B cell (primary cell): Measurements from ENCODE around the gene ROR2. TPM values are rescaled to one million over a fixed set of nuclear protein-coding genes. Genes with fewer than 3 reads are reported as not detected.
"Not testable (repeated sequence)": the region's sequence is repeated elsewhere in the genome, so short reads cannot be mapped to it uniquely, and the experiment has no call there.

ENCODE experiments used
- ATAC-seq: fragments of 200-7000 bp; cut with Tn5 transposase; one replicate; pipeline ENCODE4 v1.10.0; 2021; ENCODE audit warnings: low read depth, mild to moderate bottlenecking, moderate number of reproducible peaks, moderate library complexity
- CTCF ChIA-PET: fragments of 350-600 bp; sonication (Branson Sonifier 250); formaldehyde crosslinking; loops from one replicate; lab custom pipeline; 2021; ENCODE audit warnings: antibody characterized with exemption, inconsistent platforms; lab: Charles Lee
- POLR2A ChIA-PET: fragments of 350-600 bp; sonication (Branson Sonifier 250); formaldehyde crosslinking; loops from one replicate; lab custom pipeline; 2021; ENCODE audit warnings: antibody characterized with exemption; lab: Charles Lee
- DNase-seq: peaks from one replicate; pipeline ENCODE4 v3.0.0; 2013
- H2AFZ ChIP-seq: 2 replicates; pipeline ENCODE4 v1.6.1; 2012; ENCODE audit warnings: mild to moderate bottlenecking, low read depth, low read length; ENCODE audit not compliant: insufficient read depth, poor library complexity, severe bottlenecking
- H3K27ac ChIP-seq, 2 donors: 1 replicate in 1 of 2; 2 replicates in 1 of 2; pipeline ENCODE4 v1.5.1; 2012 to 2013; ENCODE audit warnings: low read length in 2 of 2, mild to moderate bottlenecking in 2 of 2, moderate library complexity in 1 of 2
- H3K27me3 ChIP-seq, 4 experiments: fragments of 200-600 bp in 1 of 4; sonication (generic) in 1 of 4; replicated peaks in 1 of 4; 1 replicate in 2 of 4; 2 replicates in 2 of 4; pipeline versions ENCODE4 v1.6.1 to v1.7.0; 2013 to 2016; ENCODE audit warnings: low read length in 3 of 4, mild to moderate bottlenecking in 2 of 4, mixed read lengths in 1 of 4, moderate library complexity in 1 of 4; ENCODE audit not compliant: insufficient read depth in 4 of 4, control insufficient read depth in 3 of 4; ENCODE audit errors: control extremely low read depth in 1 of 4
- H3K36me3 ChIP-seq, 2 experiments: replicated peaks in 1 of 2; 1 replicate in 1 of 2; 2 replicates in 1 of 2; pipeline versions ENCODE4 v1.6.1 to v1.7.1; 2013; ENCODE audit warnings: low read length in 1 of 2; ENCODE audit not compliant: insufficient read depth in 2 of 2, control insufficient read depth in 1 of 2; ENCODE audit errors: control extremely low read depth in 1 of 2, extremely low read depth in 1 of 2
- H3K4me1 ChIP-seq, 2 donors: fragments of 200-600 bp in 1 of 2; sonication (generic) in 1 of 2; 1 replicate in 1 of 2; 2 replicates in 1 of 2; pipeline versions ENCODE4 v1.5.1 to v1.6.1; 2013 to 2017; ENCODE audit warnings: low read length in 2 of 2; ENCODE audit not compliant: control insufficient read depth in 2 of 2, insufficient read depth in 2 of 2
- H3K4me2 ChIP-seq: replicated peaks from 2 replicates; pipeline ENCODE3; 2012; ENCODE audit warnings: mild to moderate bottlenecking, low read depth, low read length; ENCODE audit not compliant: poor library complexity, severe bottlenecking
- H3K4me3 ChIP-seq, 5 experiments: fragments of 200-600 bp in 1 of 5; sonication (generic) in 1 of 5; 1 replicate in 3 of 5; 2 replicates in 2 of 5; pipeline versions ENCODE4 v1.5.1 to v1.7.0; 2011 to 2016; ENCODE audit warnings: low read length in 4 of 5, mild to moderate bottlenecking in 4 of 5, low read depth in 2 of 5, control low read depth in 1 of 5, moderate library complexity in 1 of 5; ENCODE audit not compliant: insufficient read depth in 1 of 5; ENCODE audit errors: control extremely low read depth in 1 of 5, extremely low read depth in 1 of 5
- H3K79me2 ChIP-seq: fragments of 200-600 bp; sonication (generic); one replicate; pipeline ENCODE4 v1.6.0; 2016; ENCODE audit warnings: low read length; ENCODE audit not compliant: control insufficient read depth, insufficient read depth
- H3K9ac ChIP-seq: fragments of 200-600 bp; sonication (generic); 2 replicates; pipeline ENCODE4 v1.6.1; 2017; ENCODE audit warnings: mild to moderate bottlenecking, low read length, moderate library complexity
- H3K9me3 ChIP-seq, 3 donors: one replicate each; pipeline versions ENCODE4 v1.6.1 to v1.7.1; 2013; ENCODE audit warnings: low read length in 2 of 3; ENCODE audit not compliant: control insufficient read depth in 2 of 3, insufficient read depth in 1 of 3; ENCODE audit errors: control extremely low read depth in 1 of 3
- H4K20me1 ChIP-seq: 2 replicates; pipeline ENCODE4 v1.6.0; 2012; ENCODE audit warnings: mild to moderate bottlenecking, low read length; ENCODE audit not compliant: insufficient read depth, control insufficient read depth, poor library complexity, severe bottlenecking
- H3K27ac Mint-ChIP-seq: one replicate; pipeline ENCODE4 v1.8.0; 2021; ENCODE audit warnings: mixed read lengths
- H3K27me3 Mint-ChIP-seq: one replicate; pipeline ENCODE4 v1.8.0; 2021; ENCODE audit warnings: mixed read lengths
- H3K4me1 Mint-ChIP-seq: one replicate; pipeline ENCODE4 v1.8.0; 2021; ENCODE audit warnings: mixed read lengths
- H3K4me3 Mint-ChIP-seq: one replicate; pipeline ENCODE4 v1.8.0; 2021; ENCODE audit warnings: mixed read lengths
- H3K9me3 Mint-ChIP-seq: one replicate; pipeline ENCODE4 v1.8.0; 2022; ENCODE audit warnings: mixed read lengths; ENCODE audit not compliant: insufficient read depth
- CTCF ChIP-seq: fragments of 200-600 bp; IDR thresholded peaks from one replicate; pipeline ENCODE4 v1.8.0; 2022; ENCODE audit warnings: antibody characterized with exemption, mild to moderate bottlenecking
- EZH2 ChIP-seq: IDR thresholded peaks from 2 replicates; pipeline ENCODE4 v1.6.1; 2012; ENCODE audit warnings: borderline replicate concordance, low read depth, mild to moderate bottlenecking, moderate library complexity, low read length; ENCODE audit not compliant: insufficient read depth, poor library complexity, severe bottlenecking
- WGBS: methylation state at CpG from one replicate; pipeline ENCODE4 v1.1.5; 2013; ENCODE audit warnings: missing lambda C conversion rate; ENCODE audit not compliant: insufficient coverage; 5-methylcytosine and 5-hydroxymethylcytosine counted together
- intact Hi-C: fragments of 100-400 bp; cut with micrococcal nuclease; formaldehyde crosslinking; loops from one replicate; pipeline ENCODE4 v1.10.0; 2022
- polyA plus RNA-seq: library from polyadenylated mRNA; depleted of rRNA; stranded (reverse); fragments of >200 nt; gene quantifications from 2 replicates; pipeline ENCODE4 v1.2.3, GENCODE V29; 2012
- total RNA-seq, 2 donors: library from RNA; stranded (reverse); fragments of 120-200 nt in 1 of 2; gene quantifications; 1 replicate in 1 of 2; 2 replicates in 1 of 2; pipeline versions ENCODE4 v1.2.3 to v1.2.4, GENCODE V29; 2013 to 2022

Gene ROR2
- total and polyA plus RNA-seq, 2 donors (not counting 1 experiment from before 2014, with no cell fraction given): 0.21 to 0.49 TPM

- Histone ChIP-seq H3K4me2 (no peak overlapping the region), H3K36me3 (no peaks in the 10 kb centered on the region), H3K4me3 (no peak overlapping the region), H3K4me1 (peaks cover 0 to 4% of the 10 kb centered on the region in 2 donors), H3K27ac (no peak overlapping the region), H3K9ac (no peak overlapping the region), H4K20me1 (no peaks in the 10 kb centered on the region), H2AFZ (no peak overlapping the region), H3K79me2 (no peaks in the 10 kb centered on the region), H3K9me3 (peaks cover 0 to 7% (median 0%) of the 10 kb centered on the region in 3 donors), H3K27me3 (peaks cover 0 to 7% (median 3%) of the 10 kb centered on the region in 4 experiments)
- DNase-seq: no peak
- Mint-ChIP-seq H3K27ac (no peak overlapping the region), H3K27me3 (peaks cover 21% of the 10 kb centered on the region), H3K4me1 (peaks cover 12% of the 10 kb centered on the region), H3K9me3 (peaks cover 3% of the 10 kb centered on the region), H3K4me3 (no peak overlapping the region)
- TF ChIP-seq EZH2 (no peak), CTCF (no peak)
- ATAC-seq: no peak
- 92% methylated on average over 2 of the region's 2 CpGs for WGBS
- intact Hi-C loops: no loop called here
- ChIA-PET CTCF (no interaction called here), POLR2A (no interaction called here)
These were observed 309.6 kb downstream of the ROR2 start for GRCh38 chr9:91640428-91640827.

- Mint-ChIP-seq H3K27me3 (peaks cover 25% of the 10 kb centered on the region), H3K27ac (no peak overlapping the region), H3K4me3 (no peak overlapping the region), H3K4me1 (peaks cover 11% of the 10 kb centered on the region), H3K9me3 (peaks cover 3% of the 10 kb centered on the region)
- Histone ChIP-seq H3K4me3 (no peak overlapping the region), H3K4me2 (no peak overlapping the region), H3K36me3 (no peaks in the 10 kb centered on the region), H3K9ac (no peak overlapping the region), H4K20me1 (no peaks in the 10 kb centered on the region), H2AFZ (no peak overlapping the region), H3K4me1 (peaks cover 0 to 4% of the 10 kb centered on the region in 2 donors), H3K9me3 (peaks cover 0 to 7% (median 0%) of the 10 kb centered on the region in 3 donors), H3K27me3 (peaks cover 0 to 11% (median 4%) of the 10 kb centered on the region in 4 experiments), H3K27ac (no peak overlapping the region), H3K79me2 (no peaks in the 10 kb centered on the region)
- CTCF ChIA-PET: no interaction called here
- DNase-seq: no peak
- intact Hi-C loops: no loop called here
- TF ChIP-seq CTCF (no peak), EZH2 (no peak)
- POLR2A ChIA-PET: no interaction called here
- ATAC-seq: no peak
- WGBS: no CpG with 5 or more reads among the region's 1 CpG
These were observed 311.0 kb downstream of the ROR2 start for GRCh38 chr9:91639054-91639453.

- H3K79me2 ChIP-seq, H3K27ac Mint-ChIP-seq, H3K9me3 ChIP-seq, H3K4me3 Mint-ChIP-seq, H3K4me2 ChIP-seq, CTCF ChIA-PET, POLR2A ChIA-PET, H3K4me1 ChIP-seq, ATAC-seq, DNase-seq, H3K4me3 ChIP-seq, H4K20me1 ChIP-seq, H3K9me3 Mint-ChIP-seq, H3K27ac ChIP-seq, intact Hi-C loops, H2AFZ ChIP-seq, H3K9ac ChIP-seq, H3K36me3 ChIP-seq, H3K4me1 Mint-ChIP-seq: not testable (repeated sequence)
- 90% methylated on average over 5 of the region's 7 CpGs for WGBS
- peaks cover 0 to 25% (median 14%) of the 10 kb centered on the region in 4 experiments for H3K27me3 ChIP-seq
- H3K27me3 Mint-ChIP-seq: peaks cover 53% of the 10 kb centered on the region
These were observed 315.2 kb downstream of the ROR2 start for GRCh38 chr9:91634832-91635231.
